Testis (tissue), 2 donors: Measurements from ENCODE around the gene CHGA.

Experiments used
- POLR2A ChIP-seq: fragments of 450-650 bp; IDR thresholded peaks from one replicate; pipeline ENCODE4 v1.6.1; 2017; ENCODE audit warnings: antibody characterized with exemption, mild to moderate bottlenecking, moderate library complexity
- TF ChIP-seq, protein P1 (sequence below), 3 experiments: fragments of 450-650 bp in 2 of 3; fragments of 200-600 bp in 1 of 3; sonication (generic) in 1 of 3; IDR thresholded peaks; one replicate each; pipeline ENCODE4 v1.5.1; 2016 to 2019; ENCODE audit warnings: antibody characterized with exemption in 3 of 3, mild to moderate bottlenecking in 2 of 3, moderate library complexity in 1 of 3

DNA sequence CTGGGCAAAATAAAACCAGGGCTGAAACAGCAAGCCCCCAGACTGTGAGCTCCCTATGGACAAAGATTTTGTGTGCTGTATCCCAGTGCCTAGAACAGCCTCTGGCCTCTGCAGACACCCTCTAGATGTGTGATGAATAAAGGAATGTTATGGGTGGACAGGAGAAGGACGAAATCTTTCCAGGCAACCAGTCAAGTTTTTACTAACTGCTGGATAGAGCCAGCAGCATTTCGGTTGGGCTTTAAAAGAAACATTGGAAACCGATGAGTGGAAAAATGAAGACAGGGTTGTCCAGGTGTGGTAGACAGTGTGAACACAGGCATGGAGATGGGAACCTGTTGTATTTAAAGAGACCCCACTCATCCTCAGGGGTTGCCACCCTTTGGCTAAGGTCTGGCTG lies 4.0 kb downstream of the CHGA start:
- TF ChIP-seq POLR2A = no peak
- TF ChIP-seq, protein P1, sequence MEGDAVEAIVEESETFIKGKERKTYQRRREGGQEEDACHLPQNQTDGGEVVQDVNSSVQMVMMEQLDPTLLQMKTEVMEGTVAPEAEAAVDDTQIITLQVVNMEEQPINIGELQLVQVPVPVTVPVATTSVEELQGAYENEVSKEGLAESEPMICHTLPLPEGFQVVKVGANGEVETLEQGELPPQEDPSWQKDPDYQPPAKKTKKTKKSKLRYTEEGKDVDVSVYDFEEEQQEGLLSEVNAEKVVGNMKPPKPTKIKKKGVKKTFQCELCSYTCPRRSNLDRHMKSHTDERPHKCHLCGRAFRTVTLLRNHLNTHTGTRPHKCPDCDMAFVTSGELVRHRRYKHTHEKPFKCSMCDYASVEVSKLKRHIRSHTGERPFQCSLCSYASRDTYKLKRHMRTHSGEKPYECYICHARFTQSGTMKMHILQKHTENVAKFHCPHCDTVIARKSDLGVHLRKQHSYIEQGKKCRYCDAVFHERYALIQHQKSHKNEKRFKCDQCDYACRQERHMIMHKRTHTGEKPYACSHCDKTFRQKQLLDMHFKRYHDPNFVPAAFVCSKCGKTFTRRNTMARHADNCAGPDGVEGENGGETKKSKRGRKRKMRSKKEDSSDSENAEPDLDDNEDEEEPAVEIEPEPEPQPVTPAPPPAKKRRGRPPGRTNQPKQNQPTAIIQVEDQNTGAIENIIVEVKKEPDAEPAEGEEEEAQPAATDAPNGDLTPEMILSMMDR (IDR thresholded peaks at IDR 0.05) = no peak
